NCI-H524 treated with DMSO at 0.1 percent for 48 hours (cell line): ENCODE data around the gene PLEKHA6.

Source experiments
- DNase-seq: peaks from one replicate; lab custom pipeline; 2025; lab: John Stamatoyannopoulos, UW

Gene PLEKHA6

DNA sequence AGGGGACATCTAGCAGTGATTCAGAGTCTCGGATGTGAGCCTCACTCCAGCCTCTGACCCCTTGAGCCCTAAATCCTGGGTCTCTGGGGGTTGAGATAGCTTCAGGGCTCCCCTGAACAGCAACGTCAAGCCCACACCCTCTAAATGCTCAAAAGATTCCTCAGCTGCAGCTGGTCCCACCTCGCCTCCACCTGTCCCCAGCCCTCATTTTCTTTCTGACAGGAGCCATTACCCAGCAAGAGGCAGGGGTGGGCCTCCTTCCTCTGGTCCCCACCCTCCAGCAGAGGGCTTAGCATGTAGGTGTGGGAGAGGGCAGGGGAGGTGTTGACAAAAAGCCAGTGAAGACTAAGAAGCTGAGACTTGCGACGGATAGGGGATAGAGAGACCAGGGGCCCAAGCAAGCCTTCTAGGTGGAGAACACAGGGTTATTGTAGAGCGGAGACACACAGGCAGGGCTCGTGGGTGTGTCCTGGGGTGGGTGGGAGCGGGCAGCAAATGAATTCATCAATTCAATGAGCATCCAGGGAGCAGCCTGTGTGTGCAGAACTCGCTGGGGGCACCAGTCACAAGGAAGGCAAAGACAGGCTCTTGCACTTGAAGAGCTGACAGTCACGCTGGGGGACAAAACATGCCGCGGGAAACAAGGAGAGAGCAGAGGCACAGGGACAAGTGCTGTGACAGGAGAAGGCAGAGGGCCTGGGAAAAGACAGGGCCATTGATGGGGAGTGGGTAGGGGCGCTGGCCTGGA is 97.0 kb downstream of the PLEKHA6 start:
- DNase-seq = no peak

DNA sequence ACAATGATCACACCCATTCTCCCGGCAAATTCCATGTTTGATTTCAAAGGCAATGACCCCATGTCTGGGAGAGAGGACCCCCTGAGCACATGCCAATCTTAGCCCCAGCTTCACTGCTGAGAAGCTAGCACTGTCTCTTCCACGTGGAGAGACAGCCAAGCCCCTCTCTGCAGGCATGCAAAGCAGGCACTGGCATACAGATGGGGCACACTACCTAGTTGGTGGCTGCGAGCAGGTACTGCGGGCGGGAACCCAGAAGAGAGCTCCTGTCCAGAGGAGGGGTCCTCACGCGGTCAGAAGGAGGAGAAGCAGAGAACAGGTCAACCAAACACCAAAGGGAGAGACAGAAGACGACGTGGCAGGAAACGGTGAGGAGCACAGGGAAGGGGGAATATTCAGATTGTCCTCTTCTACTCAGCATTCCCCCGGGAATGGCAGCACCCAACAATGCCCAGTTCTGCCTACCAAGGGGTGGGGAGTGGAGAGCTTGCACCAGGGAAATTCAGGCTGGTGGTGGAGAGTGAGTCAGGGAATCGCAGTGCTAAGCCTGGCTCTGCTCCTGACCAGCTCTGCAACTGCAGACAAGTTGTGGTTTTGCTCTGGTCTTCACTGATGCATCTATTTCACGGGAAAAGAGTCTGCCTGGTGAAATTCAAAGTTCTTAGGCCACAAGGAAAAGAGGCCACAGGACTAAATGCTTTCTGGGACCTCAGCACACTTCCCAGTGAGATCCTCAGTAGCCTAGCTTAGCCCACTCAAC is 97.8 kb downstream of the PLEKHA6 start:
- DNase-seq = no peak

DNA sequence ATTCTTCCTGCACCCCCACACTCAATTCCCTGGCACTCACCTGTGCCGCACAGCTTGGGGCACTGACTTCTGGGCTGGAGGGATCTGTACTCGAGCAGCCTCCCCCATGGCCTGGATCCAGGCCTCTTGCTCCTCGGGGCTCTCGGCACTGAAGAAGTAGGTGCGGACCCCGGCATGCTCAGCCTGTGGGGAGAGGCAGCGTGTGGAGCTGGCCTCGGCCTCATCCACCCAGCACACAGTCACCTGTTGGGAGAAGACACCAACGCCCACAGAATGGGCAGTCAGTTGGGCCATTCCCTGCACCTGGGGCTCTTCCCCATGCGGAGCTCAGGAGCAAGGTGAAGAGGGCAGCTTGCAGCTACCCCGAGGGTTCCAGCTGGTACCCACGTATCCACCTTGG is 98.5 kb downstream of the PLEKHA6 start:
- DNase-seq = no peak

DNA sequence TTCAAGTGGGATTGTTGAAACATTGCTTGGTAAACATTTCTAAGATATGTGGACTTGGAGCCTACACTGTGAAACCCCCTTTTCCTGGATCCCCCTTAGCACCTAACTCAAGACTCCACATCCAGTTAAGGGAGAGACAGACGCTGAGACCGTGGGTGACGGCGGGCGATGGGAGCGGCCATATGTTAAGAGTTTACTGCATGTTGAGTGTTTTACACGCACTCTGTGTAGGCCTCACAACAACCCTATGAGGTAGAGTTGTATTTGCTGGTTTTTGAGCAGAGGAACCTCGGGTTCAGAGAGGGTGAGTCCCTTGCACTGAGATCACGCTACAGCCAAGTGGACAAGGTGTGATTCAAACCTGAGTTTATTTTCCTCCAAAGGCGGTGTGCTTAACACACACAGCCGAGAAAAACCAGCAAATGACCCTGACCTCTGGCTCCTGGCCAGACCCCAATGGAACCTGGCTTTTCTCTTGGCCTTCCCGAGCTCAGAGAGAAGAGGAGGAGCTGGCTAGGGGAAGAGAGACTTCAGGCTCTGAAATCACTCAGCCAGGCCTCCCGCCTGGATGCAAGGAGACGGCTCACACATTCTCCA is 99.0 kb downstream of the PLEKHA6 start:
- DNase-seq = no peak

DNA sequence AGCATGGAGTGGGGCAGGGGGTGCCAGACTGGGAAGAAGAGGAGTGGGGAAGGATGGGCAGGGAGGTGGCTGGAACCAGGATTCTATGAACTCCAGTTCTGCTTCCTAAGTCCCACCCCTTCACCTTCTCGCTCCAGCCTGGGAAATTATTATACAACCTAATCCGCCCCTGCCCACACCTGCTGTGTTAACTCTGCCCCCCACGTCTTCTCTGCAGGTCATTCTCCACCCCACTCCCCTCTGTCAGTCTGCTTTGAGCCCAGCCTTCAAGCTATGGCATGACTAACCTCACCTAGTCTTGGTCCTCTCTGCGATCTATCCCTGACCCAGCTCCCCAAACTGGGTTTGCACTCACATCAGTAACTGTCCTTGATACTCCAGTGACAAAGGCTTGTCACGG is 99.9 kb downstream of the PLEKHA6 start:
- no peak for DNase-seq

DNA sequence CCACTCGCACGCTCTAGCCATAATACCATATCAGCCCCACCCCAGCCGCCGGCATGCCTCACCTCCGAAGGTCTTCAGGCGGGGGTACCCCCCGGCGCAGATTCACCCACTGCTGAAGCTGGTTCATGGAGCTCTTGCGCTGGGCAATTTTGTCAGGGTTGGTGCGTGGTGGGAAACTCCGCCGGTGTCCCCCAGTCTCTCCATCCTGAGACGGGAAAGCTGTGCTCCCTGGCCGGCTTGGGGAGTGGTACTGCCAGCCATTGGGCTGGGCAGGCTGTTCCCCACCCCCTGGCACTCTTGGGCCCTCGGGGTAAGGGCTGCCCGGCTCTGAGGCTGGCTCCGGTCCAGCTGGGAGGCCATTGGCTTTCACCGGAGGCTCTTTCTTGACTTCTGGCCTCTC is 100.5 kb downstream of the PLEKHA6 start:
- DNase-seq = no peak

DNA sequence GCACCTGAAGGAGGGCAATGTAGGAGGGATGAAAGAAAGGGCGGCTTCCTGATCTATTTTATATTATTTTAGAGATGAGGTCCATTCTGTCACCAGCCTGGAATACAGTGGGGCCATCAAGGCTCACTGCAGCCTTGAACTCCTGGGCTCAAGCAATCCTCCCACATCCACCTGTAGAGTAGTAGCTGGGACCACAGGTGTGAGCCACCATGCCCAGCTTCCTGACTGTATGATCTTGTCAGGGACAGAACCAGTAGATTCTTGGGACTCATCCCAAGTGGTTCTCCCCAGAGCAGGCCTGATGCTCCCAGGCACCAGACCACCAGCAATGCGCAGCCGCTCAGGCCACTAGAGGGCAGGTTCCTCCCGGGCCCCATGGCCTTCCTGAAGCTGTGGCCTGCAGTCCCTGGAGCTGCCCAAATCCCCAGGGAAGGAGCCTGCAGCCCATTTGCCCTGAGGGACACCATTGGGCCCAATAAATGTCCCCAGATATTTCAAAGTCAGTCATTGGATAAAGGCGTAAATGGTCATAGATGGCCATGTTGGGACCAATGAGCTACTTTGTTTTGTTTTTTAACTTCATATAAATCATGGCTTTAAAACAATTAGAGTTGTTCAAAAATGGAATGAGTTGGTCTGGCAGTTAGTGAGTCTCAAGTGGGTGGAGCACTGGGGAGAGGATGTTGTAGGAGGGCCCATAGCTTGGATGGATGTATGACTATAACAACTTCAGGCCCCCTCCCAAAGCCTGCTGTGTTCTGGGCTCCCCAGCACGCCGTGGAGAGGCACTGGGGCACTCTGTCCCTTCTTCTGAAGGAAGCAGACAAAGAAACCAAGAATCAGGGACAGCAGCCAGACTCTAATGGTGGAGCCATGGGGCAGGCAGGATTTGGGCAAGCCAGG is 101.3 kb downstream of the PLEKHA6 start:
- DNase-seq = no peak

DNA sequence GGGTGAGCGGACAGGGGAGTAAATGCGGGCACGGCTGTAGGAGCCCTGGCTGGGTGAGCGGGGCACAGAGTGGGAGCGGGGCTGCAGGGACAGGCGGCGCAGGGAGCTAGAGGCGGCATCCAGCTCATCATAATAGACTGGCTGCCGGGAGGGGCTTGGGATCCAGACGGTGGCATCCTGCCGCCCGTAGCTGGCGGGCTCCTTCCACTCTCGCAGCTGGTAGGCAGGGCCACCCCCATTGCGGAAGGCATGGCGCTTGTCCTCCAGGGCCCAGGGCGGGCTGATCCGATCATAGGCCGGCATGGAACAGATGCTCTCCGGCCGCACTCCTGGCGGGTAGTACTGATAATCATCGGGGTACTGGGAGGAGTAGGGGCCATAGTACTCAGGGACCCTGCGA is 102.3 kb downstream of the PLEKHA6 start:
- no peak for DNase-seq

DNA sequence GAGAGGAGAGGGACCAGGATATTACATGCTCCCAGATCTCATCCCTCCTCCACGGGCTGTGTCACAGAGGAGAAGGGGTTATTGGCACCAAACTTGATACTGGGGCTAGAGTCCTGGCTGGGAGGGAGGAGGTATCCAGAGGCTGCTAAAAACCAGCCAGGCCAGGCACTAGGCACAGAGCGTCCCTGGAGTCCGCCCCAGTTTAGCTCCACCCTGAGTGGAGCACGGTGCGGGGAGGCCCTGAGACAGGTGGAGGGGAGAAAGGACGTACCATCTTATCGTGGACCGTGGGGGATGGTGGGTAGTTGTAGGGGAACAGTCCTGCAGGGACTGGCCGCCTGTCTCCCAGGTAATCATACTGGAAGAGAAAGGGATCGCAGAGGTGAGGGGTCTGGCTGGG is 103.2 kb downstream of the PLEKHA6 start:
- DNase-seq = no peak

DNA sequence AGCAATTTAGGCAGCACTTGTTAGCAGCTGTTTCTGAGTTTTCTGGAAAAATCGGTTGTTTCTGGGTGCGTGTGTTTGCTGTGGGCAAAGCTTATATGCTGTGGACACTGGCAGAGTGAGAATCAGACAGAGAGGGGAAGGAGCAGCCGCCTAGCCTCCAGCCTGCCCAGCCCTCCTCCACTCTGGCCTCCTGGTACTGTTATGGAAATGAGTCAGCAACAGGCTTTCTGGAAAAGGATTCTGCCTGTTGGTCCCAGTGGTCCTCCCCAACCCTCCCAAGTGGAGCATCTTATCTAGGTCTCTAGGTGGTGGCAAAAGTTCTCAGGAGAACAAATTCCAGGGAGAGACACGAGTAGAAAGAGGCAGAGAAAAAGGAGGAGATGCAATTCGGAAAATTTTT is 103.8 kb downstream of the PLEKHA6 start:
- DNase-seq = no peak

DNA sequence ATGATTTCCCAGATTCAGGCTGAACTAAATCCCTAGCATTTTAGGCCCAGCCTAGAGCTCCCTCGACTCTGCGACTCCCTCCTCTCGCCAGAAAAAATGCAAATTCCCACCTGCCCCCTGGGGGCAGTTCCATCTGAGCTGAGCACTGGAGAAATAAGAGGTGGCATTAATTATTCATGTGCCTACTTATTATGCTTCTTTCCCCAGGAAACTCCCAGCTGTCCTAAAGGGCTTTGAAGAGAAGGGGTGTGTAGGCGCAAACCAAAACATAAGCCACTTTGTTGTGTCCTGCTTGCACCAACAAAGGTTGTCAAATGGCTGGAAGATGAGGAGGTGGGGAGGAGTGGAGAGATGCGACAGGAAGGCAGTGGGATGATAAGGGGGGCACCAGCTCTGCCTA is 104.5 kb downstream of the PLEKHA6 start:
- peak; percentile 77 for DNase-seq

DNA sequence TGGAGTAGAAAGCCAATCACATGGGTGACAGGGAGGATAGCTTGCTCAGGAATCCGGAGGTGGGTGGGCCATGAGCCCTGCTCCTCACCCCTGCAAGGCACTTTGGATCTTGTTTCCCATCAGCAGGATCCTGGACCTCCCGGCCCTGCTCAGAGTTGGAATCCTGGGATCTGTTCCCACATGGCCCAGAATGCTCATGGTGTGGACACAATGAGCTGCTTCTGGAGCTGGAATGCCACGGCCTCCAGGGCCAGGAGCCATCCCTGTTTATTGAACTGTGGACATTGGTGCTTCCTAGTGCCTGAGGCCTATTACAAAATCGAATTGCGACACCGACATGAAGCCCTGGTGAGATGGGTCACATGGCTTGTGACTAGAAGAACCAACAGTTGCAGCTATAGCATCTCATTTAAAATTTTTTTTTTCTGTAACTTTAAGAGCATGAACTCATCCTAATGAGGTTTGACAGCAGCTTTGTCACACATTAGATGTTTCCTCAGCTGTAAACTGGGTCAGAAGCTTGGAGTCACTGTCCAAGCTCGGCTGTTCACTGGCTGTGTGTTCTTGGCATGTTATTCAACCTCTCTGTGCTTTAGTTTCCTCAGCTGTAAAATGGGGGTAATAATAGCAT is 105.6 kb downstream of the PLEKHA6 start:
- no peak for DNase-seq

DNA sequence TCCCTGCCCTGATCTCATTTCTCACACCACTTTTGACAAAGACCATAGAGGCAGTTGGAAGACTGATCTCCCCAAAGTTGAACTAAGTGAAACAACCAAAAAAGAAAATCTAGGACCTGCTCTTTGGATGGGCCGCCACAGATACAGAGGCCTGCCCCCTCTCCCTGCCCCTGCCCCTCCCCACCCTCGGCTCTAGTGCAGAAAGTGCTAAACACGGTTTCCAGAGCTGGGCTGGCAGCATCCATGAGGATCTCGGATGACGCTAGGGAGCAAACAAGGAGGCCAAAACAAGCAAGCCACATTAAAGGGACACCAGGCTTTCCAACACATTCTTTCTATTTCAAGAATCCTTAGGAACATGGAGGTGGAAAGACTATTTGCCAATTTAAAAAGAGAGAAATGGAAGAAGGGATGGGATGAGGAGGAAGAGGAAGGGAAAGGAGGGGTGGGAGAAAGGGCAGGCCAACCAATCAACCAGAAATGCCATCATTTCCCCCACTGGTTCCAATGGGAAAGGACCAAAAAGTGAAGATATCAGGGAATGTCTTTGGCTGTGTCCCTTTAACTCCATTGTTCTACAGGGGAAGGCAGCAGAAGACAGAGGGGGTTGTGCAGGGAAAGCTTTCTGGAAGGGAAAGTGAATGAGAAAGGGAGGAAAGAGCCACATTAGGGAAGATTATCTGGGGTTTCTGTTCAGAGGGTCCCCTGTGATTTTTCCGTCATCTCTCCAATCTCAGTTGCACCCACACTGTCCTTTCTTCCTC is 107.6 kb downstream of the PLEKHA6 start:
- no peak for DNase-seq

DNA sequence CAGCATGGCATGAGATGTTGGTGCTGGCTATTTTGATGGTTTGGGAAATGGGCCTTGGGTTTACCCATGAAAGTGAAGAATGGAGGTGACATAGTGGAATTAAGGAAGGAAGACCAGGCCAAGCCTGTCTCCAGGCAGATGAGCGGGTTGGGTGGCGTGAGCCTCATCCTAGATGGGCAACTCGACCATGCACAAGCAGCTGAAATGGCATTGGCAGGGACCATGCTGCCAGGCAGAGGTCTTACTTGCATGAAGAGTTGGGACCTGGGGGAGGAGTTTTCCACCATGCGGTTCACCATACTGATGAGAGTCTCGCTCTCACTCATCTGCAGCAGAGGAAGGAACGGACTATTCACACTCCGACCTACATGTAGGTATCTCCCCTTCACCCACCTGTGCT is 108.4 kb downstream of the PLEKHA6 start:
- no peak for DNase-seq

DNA sequence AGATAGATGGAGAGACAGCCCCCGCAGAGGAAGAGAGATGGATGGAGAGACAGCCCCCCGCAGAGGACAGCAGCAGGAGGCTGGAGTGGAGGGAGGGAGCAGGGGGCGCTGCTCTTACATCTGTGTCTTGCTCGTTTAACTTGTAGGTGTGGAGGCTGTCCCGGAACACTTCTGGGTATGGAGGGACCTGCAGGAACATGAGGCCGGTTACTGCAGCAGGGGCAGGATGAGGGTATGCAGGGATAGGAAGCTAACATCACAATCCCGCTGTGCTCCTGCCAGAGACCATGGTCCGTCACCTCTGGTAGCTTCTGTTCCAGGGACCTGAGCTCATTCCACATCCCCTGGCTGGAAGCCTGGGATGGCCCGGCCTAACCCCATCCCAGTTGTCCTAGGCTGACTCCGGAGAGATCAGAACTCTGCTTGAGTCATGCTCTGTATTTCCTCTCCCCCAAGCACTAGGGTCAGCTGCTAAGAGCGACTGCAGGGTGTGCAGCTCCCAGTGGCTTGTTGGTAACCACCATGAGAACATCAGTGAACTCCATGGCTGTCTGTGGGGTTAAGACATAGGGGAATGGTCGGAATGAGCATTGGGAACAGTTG is 109.2 kb downstream of the PLEKHA6 start:
- no peak for DNase-seq

DNA sequence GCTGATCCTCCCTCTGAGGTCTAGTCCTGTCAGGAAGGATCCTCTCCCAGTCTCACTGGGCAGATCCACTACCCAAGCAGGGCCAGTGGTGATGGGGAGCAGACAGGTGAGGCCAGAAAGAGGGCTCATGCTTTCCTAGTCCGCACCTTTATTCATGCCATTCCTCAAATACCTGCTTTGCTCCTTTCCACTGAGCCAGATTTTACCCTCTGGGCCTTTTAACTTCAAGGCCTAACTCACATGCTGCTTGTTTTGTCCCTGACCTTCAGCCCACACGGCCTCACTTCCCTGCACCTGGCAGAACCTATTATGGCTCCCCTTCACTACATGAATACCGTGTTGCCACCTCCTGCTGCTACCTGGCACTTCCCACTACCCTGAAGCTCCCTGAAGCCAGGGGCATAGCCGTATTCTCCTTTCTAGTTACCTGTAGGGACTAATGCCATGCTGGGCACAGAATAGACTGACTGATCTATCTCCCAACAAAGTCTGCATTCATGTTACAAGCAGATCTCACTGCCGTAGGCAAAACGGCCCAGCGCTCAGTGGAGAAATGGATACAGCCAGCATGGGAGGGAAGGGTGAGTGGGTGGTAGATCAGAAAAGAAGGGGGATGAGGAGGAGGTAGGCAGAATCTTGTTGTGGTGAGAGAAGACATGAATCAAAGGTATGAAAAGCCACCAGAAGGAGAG is 109.8 kb downstream of the PLEKHA6 start:
- DNase-seq = no peak

DNA sequence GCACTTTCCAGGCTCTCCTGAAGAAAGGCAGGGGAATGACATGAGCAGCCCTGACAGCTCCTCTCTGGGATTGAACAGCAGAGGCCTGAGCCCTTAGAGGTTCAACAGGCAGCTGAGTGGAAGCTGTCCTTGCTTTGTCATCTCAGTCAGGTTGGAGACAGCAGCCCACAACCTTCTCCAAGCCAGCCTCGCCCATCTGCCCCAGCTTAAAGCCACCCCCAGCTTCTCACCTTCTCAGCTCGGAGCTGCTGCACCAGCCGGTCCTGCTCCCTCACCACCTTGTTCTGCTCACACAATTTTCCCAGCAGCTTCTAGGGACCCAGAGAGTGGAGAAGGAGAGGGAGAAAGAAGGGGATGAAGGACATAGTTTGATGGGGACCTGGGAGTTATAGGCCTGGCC is 110.8 kb downstream of the PLEKHA6 start:
- no peak for DNase-seq

DNA sequence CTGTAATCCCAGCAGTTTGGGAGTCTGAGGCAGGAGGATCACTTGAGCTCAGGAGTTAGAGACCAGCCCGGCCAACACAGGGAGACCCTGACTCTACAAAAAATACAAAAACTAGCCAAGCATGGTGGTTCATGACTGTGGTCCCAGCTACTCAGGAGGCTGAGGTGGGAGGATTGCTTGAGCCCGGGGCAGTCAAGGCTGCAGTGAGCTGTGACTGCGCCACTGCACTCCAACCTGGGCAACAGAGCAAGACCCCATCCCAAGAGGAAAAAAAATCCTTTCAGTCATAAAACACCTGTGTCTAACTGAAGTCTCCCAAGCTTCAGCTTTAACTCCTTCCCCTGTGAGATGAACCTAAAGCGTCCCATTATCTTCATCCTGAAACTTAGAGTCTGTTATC is 112.9 kb downstream of the PLEKHA6 start:
- no peak for DNase-seq

DNA sequence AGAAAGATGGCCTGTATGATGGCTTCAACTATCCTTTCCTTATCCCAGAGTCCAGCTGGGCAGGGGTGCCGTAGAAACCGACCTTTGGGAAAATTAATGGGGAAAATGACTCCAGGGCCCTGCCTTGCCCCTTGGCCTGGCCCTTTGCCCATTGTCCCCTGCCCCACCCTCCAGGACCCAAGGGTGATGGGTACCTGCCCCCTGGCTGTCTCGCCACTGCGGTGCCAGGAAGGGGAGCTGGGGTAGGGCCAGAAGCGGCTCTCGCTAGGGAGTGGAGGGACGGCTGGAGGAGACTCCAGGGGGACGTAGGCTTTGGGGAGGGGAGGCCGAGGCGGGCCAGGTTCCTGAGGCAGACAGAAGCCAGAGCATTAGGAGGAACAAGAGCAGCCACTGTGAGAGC is 116.8 kb downstream of the PLEKHA6 start:
- DNase-seq = no peak

DNA sequence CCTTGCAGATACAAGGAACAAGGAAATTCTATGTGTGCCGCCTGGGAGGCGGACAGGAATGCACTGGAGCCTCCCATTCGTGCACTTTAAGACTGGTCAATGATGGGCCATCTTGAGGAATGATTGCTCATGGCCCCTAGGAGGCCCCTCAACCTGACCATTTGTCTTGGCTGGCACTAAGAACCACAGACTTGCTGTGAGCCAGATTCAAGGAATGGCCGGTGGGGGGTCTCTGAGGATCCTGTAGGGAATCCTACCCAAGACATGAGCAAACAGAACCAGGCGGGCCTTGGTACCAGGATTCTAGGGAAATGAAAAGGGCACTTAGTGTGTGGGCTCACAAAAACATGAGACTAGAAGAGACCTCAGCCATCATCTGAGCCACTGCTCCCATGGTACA is 117.8 kb downstream of the PLEKHA6 start:
- no peak for DNase-seq
